ENCODE data around the gene LRRC7. TPM values are rescaled to one million over a fixed set of nuclear protein-coding genes. Genes with fewer than 3 reads are reported as not detected.

Gene LRRC7
- total and polyA plus RNA-seq, 2 donors (not counting 1 experiment from before 2014, with no cell fraction given), result 0.03 TPM; not detected in 1

GRCh38 chr1:69766431-69767180 lies 198.9 kb downstream of the LRRC7 start:
- Histone ChIP-seq H4K20me1 (ENCODE audit: control insufficient read depth, extremely low read depth, insufficient read depth, low read length) (no peaks in the 10 kb centered on the region), H3K27me3 (ENCODE audit: control insufficient read depth, insufficient read depth, low read length) (no peaks in the 10 kb centered on the region), H3K4me2 (ENCODE audit: extremely low read depth, insufficient read depth, low read length) (no peak overlapping the region), H3K4me1 (ENCODE audit: control insufficient read depth, extremely low read depth, insufficient read depth, low read length) (no peaks in the 10 kb centered on the region), H3K27ac (ENCODE audit: insufficient read depth, low read length) (no peak overlapping the region), H3K79me2 (ENCODE audit: control insufficient read depth, insufficient read depth, low read length) (no peaks in the 10 kb centered on the region), H3K9me3 (ENCODE audit: control insufficient read depth, insufficient read depth, low read depth, low read length) (no peaks in the 10 kb centered on the region), H2AFZ (ENCODE audit: low read length) (no peak overlapping the region), H3K4me3 (replicated peaks in 1 of 4; ENCODE audit: control extremely low read depth in 1 of 4, insufficient read depth in 1 of 4, low read depth in 3 of 4, low read length in 4 of 4) (no peak overlapping the region), H3K36me3 (ENCODE audit: control insufficient read depth, insufficient read depth, low read length) (no peaks in the 10 kb centered on the region), H3K9ac (ENCODE audit: insufficient read depth, low read length) (no peak overlapping the region)
- no peak for DNase-seq (ENCODE audit: low read depth in 2 of 2)
- TF ChIP-seq CTCF (conservative IDR thresholded peaks at IDR 0.05 in 1 of 2, IDR thresholded peaks at IDR 0.05 in 1 of 2; ENCODE audit: low read depth in 1 of 2, low read length in 2 of 2) (no peak), EZH2 (IDR thresholded peaks at IDR 0.05; ENCODE audit: low read length, missing control alignments) (no peak)

- Histone ChIP-seq H3K4me3 (replicated peaks in 1 of 4; ENCODE audit: control extremely low read depth in 1 of 4, insufficient read depth in 1 of 4, low read depth in 3 of 4, low read length in 4 of 4) (no peak overlapping the region), H2AFZ (ENCODE audit: low read length) (no peak overlapping the region), H3K36me3 (ENCODE audit: control insufficient read depth, insufficient read depth, low read length) (no peaks in the 10 kb centered on the region), H3K9ac (ENCODE audit: insufficient read depth, low read length) (no peak overlapping the region), H3K4me2 (ENCODE audit: extremely low read depth, insufficient read depth, low read length) (no peak overlapping the region), H3K79me2 (ENCODE audit: control insufficient read depth, insufficient read depth, low read length) (no peaks in the 10 kb centered on the region), H3K27ac (ENCODE audit: insufficient read depth, low read length) (no peak overlapping the region), H3K4me1 (ENCODE audit: control insufficient read depth, extremely low read depth, insufficient read depth, low read length) (no peaks in the 10 kb centered on the region), H3K9me3 (ENCODE audit: control insufficient read depth, insufficient read depth, low read depth, low read length) (no peaks in the 10 kb centered on the region), H3K27me3 (ENCODE audit: control insufficient read depth, insufficient read depth, low read length) (no peaks in the 10 kb centered on the region), H4K20me1 (ENCODE audit: control insufficient read depth, extremely low read depth, insufficient read depth, low read length) (no peaks in the 10 kb centered on the region)
- DNase-seq (ENCODE audit: low read depth in 2 of 2), result no peak
- TF ChIP-seq CTCF (conservative IDR thresholded peaks at IDR 0.05 in 1 of 2, IDR thresholded peaks at IDR 0.05 in 1 of 2; ENCODE audit: low read depth in 1 of 2, low read length in 2 of 2) (no peak), EZH2 (IDR thresholded peaks at IDR 0.05; ENCODE audit: low read length, missing control alignments) (no peak)
Measured at GRCh38 chr1:69776555-69776954, 208.8 kb downstream of the LRRC7 start.

- TF ChIP-seq EZH2 (IDR thresholded peaks at IDR 0.05; ENCODE audit: low read length, missing control alignments), result no peak
- TF ChIP-seq CTCF (conservative IDR thresholded peaks at IDR 0.05 in 1 of 2, IDR thresholded peaks at IDR 0.05 in 1 of 2; ENCODE audit: low read depth in 1 of 2, low read length in 2 of 2), result no peak
- Histone ChIP-seq H3K36me3 (ENCODE audit: control insufficient read depth, insufficient read depth, low read length) (no peaks in the 10 kb centered on the region), H3K4me3 (replicated peaks in 1 of 4; ENCODE audit: control extremely low read depth in 1 of 4, insufficient read depth in 1 of 4, low read depth in 3 of 4, low read length in 4 of 4) (no peak overlapping the region), H3K9ac (ENCODE audit: insufficient read depth, low read length) (no peak overlapping the region), H3K27me3 (ENCODE audit: control insufficient read depth, insufficient read depth, low read length) (no peaks in the 10 kb centered on the region), H3K9me3 (ENCODE audit: control insufficient read depth, insufficient read depth, low read depth, low read length) (no peaks in the 10 kb centered on the region), H4K20me1 (ENCODE audit: control insufficient read depth, extremely low read depth, insufficient read depth, low read length) (no peaks in the 10 kb centered on the region), H3K79me2 (ENCODE audit: control insufficient read depth, insufficient read depth, low read length) (no peaks in the 10 kb centered on the region), H3K4me2 (ENCODE audit: extremely low read depth, insufficient read depth, low read length) (no peak overlapping the region), H3K27ac (ENCODE audit: insufficient read depth, low read length) (no peak overlapping the region), H3K4me1 (ENCODE audit: control insufficient read depth, extremely low read depth, insufficient read depth, low read length) (no peaks in the 10 kb centered on the region), H2AFZ (ENCODE audit: low read length) (no peak overlapping the region)
- no peak for DNase-seq (ENCODE audit: low read depth in 2 of 2)
Measured at GRCh38 chr1:69777423-69777822, 209.7 kb downstream of the LRRC7 start.

Data from fibroblast of lung (primary cell).